ENCODE measurements around the gene DHX30.
"Not testable (repeated sequence)": the region's sequence is repeated elsewhere in the genome, so short reads cannot be mapped to it uniquely, and the experiment has no call there.

DHX30 gene, protein sequence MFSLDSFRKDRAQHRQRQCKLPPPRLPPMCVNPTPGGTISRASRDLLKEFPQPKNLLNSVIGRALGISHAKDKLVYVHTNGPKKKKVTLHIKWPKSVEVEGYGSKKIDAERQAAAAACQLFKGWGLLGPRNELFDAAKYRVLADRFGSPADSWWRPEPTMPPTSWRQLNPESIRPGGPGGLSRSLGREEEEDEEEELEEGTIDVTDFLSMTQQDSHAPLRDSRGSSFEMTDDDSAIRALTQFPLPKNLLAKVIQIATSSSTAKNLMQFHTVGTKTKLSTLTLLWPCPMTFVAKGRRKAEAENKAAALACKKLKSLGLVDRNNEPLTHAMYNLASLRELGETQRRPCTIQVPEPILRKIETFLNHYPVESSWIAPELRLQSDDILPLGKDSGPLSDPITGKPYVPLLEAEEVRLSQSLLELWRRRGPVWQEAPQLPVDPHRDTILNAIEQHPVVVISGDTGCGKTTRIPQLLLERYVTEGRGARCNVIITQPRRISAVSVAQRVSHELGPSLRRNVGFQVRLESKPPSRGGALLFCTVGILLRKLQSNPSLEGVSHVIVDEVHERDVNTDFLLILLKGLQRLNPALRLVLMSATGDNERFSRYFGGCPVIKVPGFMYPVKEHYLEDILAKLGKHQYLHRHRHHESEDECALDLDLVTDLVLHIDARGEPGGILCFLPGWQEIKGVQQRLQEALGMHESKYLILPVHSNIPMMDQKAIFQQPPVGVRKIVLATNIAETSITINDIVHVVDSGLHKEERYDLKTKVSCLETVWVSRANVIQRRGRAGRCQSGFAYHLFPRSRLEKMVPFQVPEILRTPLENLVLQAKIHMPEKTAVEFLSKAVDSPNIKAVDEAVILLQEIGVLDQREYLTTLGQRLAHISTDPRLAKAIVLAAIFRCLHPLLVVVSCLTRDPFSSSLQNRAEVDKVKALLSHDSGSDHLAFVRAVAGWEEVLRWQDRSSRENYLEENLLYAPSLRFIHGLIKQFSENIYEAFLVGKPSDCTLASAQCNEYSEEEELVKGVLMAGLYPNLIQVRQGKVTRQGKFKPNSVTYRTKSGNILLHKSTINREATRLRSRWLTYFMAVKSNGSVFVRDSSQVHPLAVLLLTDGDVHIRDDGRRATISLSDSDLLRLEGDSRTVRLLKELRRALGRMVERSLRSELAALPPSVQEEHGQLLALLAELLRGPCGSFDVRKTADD

GRCh38 chr3:47802734-47803479 lies at the start of gene DHX30:
TSS of gene DHX30 (plus strand) at chr3:47803138. CDS start at chr3:47810684, 7,546 bp downstream.
- no peaks in the 10 kb centered on the region for H3K9me3 ChIP-seq (ENCODE audit: insufficient read depth, low read depth, low read length)
- peak within 1 kb of the TSS; percentile 94 for H3K9ac ChIP-seq (ENCODE audit: low read depth, low read length)
- H3K27me3 ChIP-seq (ENCODE audit: insufficient read depth, low read length) = no peaks in the 10 kb centered on the region
- peak within 1 kb of the TSS; percentile 97 for H3K4me3 ChIP-seq (ENCODE audit: low read length)
- peak within 1 kb of the TSS; percentile 73 for H3K27ac ChIP-seq (ENCODE audit: low read length)
- peaks cover 8% of the 10 kb centered on the region; the same call in 1 of the 2 replicates for H3K4me1 ChIP-seq (ENCODE audit: insufficient read depth, low read length)
- peaks cover 23% of the 10 kb centered on the region for H3K36me3 ChIP-seq (ENCODE audit: insufficient read depth, low read depth, low read length)

- H3K27me3 ChIP-seq (ENCODE audit: insufficient read depth, low read length) = no peaks in the 10 kb centered on the region
- H3K36me3 ChIP-seq (ENCODE audit: insufficient read depth, low read depth, low read length) = peaks cover 59% of the 10 kb centered on the region
- no peak overlapping the region for H3K4me3 ChIP-seq (ENCODE audit: low read length)
- H3K27ac ChIP-seq (ENCODE audit: low read length) = no peak overlapping the region
- H3K9ac ChIP-seq (ENCODE audit: low read depth, low read length) = no peak overlapping the region
- H3K9me3 ChIP-seq (ENCODE audit: insufficient read depth, low read depth, low read length) = no peaks in the 10 kb centered on the region
- H3K4me1 ChIP-seq (ENCODE audit: insufficient read depth, low read length) = no peaks in the 10 kb centered on the region
Observed at GRCh38 chr3:47758261-47759025, 44.5 kb upstream of the DHX30 start.

- not testable (repeated sequence) for H3K9ac ChIP-seq (ENCODE audit: low read depth, low read length); H3K27ac ChIP-seq (ENCODE audit: low read length); H3K9me3 ChIP-seq (ENCODE audit: insufficient read depth, low read depth, low read length); H3K27me3 ChIP-seq (ENCODE audit: insufficient read depth, low read length); H3K4me3 ChIP-seq (ENCODE audit: low read length); H3K4me1 ChIP-seq (ENCODE audit: insufficient read depth, low read length)
- peaks cover 68% of the 10 kb centered on the region for H3K36me3 ChIP-seq (ENCODE audit: insufficient read depth, low read depth, low read length)
Observed at GRCh38 chr3:47760207-47760606, 42.7 kb upstream of the DHX30 start.

GRCh38 chr3:47761046-47761445 lies 41.9 kb upstream of the DHX30 start:
- Histone ChIP-seq H3K9me3 (ENCODE audit: insufficient read depth, low read depth, low read length) (no peaks in the 10 kb centered on the region), H3K4me1 (ENCODE audit: insufficient read depth, low read length) (no peaks in the 10 kb centered on the region; the same call in 1 of the 2 replicates), H3K36me3 (ENCODE audit: insufficient read depth, low read depth, low read length) (peaks cover 74% of the 10 kb centered on the region), H3K4me3 (ENCODE audit: low read length) (no peak overlapping the region), H3K9ac (ENCODE audit: low read depth, low read length) (no peak overlapping the region), H3K27ac (ENCODE audit: low read length) (no peak overlapping the region), H3K27me3 (ENCODE audit: insufficient read depth, low read length) (no peaks in the 10 kb centered on the region)

- no peaks in the 10 kb centered on the region for H3K27me3 ChIP-seq (ENCODE audit: insufficient read depth, low read length)
- H3K4me1 ChIP-seq (ENCODE audit: insufficient read depth, low read length) = no peaks in the 10 kb centered on the region; the same call in 1 of the 2 replicates
- no peak overlapping the region for H3K4me3 ChIP-seq (ENCODE audit: low read length)
- no peak overlapping the region for H3K27ac ChIP-seq (ENCODE audit: low read length)
- no peak overlapping the region for H3K9ac ChIP-seq (ENCODE audit: low read depth, low read length)
- no peaks in the 10 kb centered on the region for H3K9me3 ChIP-seq (ENCODE audit: insufficient read depth, low read depth, low read length)
- H3K36me3 ChIP-seq (ENCODE audit: insufficient read depth, low read depth, low read length) = peaks cover 75% of the 10 kb centered on the region
Observed at GRCh38 chr3:47762233-47762632, 40.7 kb upstream of the DHX30 start.

GRCh38 chr3:47766186-47766585 lies 36.8 kb upstream of the DHX30 start:
- H3K4me1 ChIP-seq (ENCODE audit: insufficient read depth, low read length) = no peaks in the 10 kb centered on the region; the same call in 1 of the 2 replicates
- no peaks in the 10 kb centered on the region for H3K27me3 ChIP-seq (ENCODE audit: insufficient read depth, low read length)
- no peak overlapping the region for H3K4me3 ChIP-seq (ENCODE audit: low read length)
- no peaks in the 10 kb centered on the region for H3K9me3 ChIP-seq (ENCODE audit: insufficient read depth, low read depth, low read length)
- peaks cover 84% of the 10 kb centered on the region for H3K36me3 ChIP-seq (ENCODE audit: insufficient read depth, low read depth, low read length)
- no peak overlapping the region for H3K27ac ChIP-seq (ENCODE audit: low read length)
- no peak overlapping the region for H3K9ac ChIP-seq (ENCODE audit: low read depth, low read length)

GRCh38 chr3:47772047-47772446 lies 30.9 kb upstream of the DHX30 start:
- peaks cover 68% of the 10 kb centered on the region for H3K36me3 ChIP-seq (ENCODE audit: insufficient read depth, low read depth, low read length)
- H3K9ac ChIP-seq (ENCODE audit: low read depth, low read length) = no peak overlapping the region
- H3K27me3 ChIP-seq (ENCODE audit: insufficient read depth, low read length) = no peaks in the 10 kb centered on the region
- no peak overlapping the region for H3K4me3 ChIP-seq (ENCODE audit: low read length)
- H3K9me3 ChIP-seq (ENCODE audit: insufficient read depth, low read depth, low read length) = no peaks in the 10 kb centered on the region
- H3K27ac ChIP-seq (ENCODE audit: low read length) = no peak overlapping the region
- no peaks in the 10 kb centered on the region for H3K4me1 ChIP-seq (ENCODE audit: insufficient read depth, low read length)

DNA sequence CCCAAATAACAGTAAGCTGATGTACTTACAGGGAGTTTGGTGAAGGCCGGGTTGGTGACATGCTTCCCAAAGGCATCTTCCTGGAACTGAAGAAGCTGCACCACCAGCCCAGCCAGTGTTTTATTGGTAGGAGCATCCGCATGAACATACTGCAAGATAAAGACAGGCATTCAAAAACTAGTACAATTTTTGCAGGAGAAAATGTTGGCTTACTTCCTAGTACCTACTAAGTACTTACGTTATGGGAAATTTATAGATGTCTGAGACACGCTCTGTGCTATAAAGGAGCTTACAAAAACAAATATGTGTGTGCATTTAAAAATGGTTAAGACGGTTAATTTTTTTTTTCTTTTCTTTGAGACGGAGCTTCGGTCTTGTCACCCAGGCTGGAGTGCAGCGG lies 30.1 kb upstream of the DHX30 start:
- no peak overlapping the region for H3K4me3 ChIP-seq (ENCODE audit: low read length)
- no peak overlapping the region for H3K27ac ChIP-seq (ENCODE audit: low read length)
- H3K36me3 ChIP-seq (ENCODE audit: insufficient read depth, low read depth, low read length) = peaks cover 65% of the 10 kb centered on the region
- H3K9ac ChIP-seq (ENCODE audit: low read depth, low read length) = no peak overlapping the region
- H3K4me1 ChIP-seq (ENCODE audit: insufficient read depth, low read length) = no peaks in the 10 kb centered on the region
- no peaks in the 10 kb centered on the region for H3K9me3 ChIP-seq (ENCODE audit: insufficient read depth, low read depth, low read length)
- no peaks in the 10 kb centered on the region for H3K27me3 ChIP-seq (ENCODE audit: insufficient read depth, low read length)

DNA sequence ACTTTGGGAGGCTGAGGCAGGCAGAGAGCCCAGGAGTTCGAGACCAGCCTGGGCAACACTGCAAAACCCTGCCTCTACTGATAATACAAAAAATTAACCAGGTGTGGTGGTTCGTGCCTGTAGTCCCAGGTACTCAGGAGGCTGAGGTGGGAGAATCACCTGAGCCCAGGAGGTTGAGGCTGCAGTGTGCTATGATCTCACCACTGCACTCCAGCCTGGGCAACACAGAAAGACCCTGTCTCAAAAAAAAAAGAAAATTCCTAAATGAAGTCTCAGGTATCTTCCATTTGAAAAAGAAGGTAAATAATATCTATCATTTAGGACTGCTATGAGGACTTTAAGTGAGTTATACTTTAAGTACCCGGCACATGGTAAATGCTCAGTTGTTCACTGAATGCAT lies 24.2 kb upstream of the DHX30 start:
- no peaks in the 10 kb centered on the region for H3K9me3 ChIP-seq (ENCODE audit: insufficient read depth, low read depth, low read length)
- H3K27ac ChIP-seq (ENCODE audit: low read length) = no peak overlapping the region
- H3K9ac ChIP-seq (ENCODE audit: low read depth, low read length) = no peak overlapping the region
- peaks cover 28% of the 10 kb centered on the region for H3K36me3 ChIP-seq (ENCODE audit: insufficient read depth, low read depth, low read length)
- no peaks in the 10 kb centered on the region for H3K27me3 ChIP-seq (ENCODE audit: insufficient read depth, low read length)
- no peaks in the 10 kb centered on the region for H3K4me1 ChIP-seq (ENCODE audit: insufficient read depth, low read length)
- peak overlapping the region; percentile 32; the same call in 1 of the 2 replicates for H3K4me3 ChIP-seq (ENCODE audit: low read length)

GRCh38 chr3:47780741-47781684 lies 21.9 kb upstream of the DHX30 start:
- H3K27me3 ChIP-seq (ENCODE audit: insufficient read depth, low read length) = no peaks in the 10 kb centered on the region
- H3K4me3 ChIP-seq (ENCODE audit: low read length) = peak overlapping the region; percentile 96
- H3K4me1 ChIP-seq (ENCODE audit: insufficient read depth, low read length) = no peaks in the 10 kb centered on the region
- peak overlapping the region; percentile 73 for H3K27ac ChIP-seq (ENCODE audit: low read length)
- no peaks in the 10 kb centered on the region for H3K9me3 ChIP-seq (ENCODE audit: insufficient read depth, low read depth, low read length)
- peaks cover 19% of the 10 kb centered on the region for H3K36me3 ChIP-seq (ENCODE audit: insufficient read depth, low read depth, low read length)
- H3K9ac ChIP-seq (ENCODE audit: low read depth, low read length) = peak overlapping the region; percentile 98

Data from iPS-20b (cell line).